ENCODE results near the gene GPR173. TPM values are rescaled to one million over a fixed set of nuclear protein-coding genes. Genes with fewer than 3 reads are reported as not detected.
A peak's percentile ranks its signal among the peaks of the same experiment; 100 is the strongest.

GPR173 gene
- total RNA-seq, 3 donors from 2014 or later, result 0.38 to 2.2 (median 1.3) TPM

GRCh38 chrX:53071604-53072417 lies 23.2 kb downstream of the GPR173 start:
- H3K36me3 ChIP-seq (ENCODE audit: low read depth), result no peaks in the 10 kb centered on the region
- DNase-seq, result peak; percentile 54 to 80 (median 76)
- no peaks in the 10 kb centered on the region for H3K4me1 ChIP-seq (ENCODE audit: low read depth)
- intact Hi-C loops (cut with DNase I, micrococcal nuclease), result no loop called here
- H3K9me3 ChIP-seq, result no peaks in the 10 kb centered on the region
- ATAC-seq, result peak; percentile 95
- TF ChIP-seq CTCF (IDR thresholded peaks at IDR 0.05), result no peak
- no peak overlapping the region for H3K4me3 ChIP-seq

GRCh38 chrX:53072418-53073114 lies 24.0 kb downstream of the GPR173 start:
- no peaks in the 10 kb centered on the region for H3K36me3 ChIP-seq (ENCODE audit: low read depth)
- intact Hi-C loops (cut with DNase I, micrococcal nuclease), result no loop called here
- TF ChIP-seq CTCF (IDR thresholded peaks at IDR 0.05), result no peak
- no peaks in the 10 kb centered on the region for H3K4me1 ChIP-seq (ENCODE audit: low read depth)
- ATAC-seq (peak; percentile 6), DNase-seq (no peak)
- H3K4me3 ChIP-seq, result no peak overlapping the region
- no peaks in the 10 kb centered on the region for H3K9me3 ChIP-seq

GRCh38 chrX:53073115-53073586 lies 24.6 kb downstream of the GPR173 start:
- no peaks in the 10 kb centered on the region for H3K9me3 ChIP-seq
- intact Hi-C loops (cut with DNase I, micrococcal nuclease), result no loop called here
- ATAC-seq (no peak), DNase-seq (no peak)
- no peaks in the 10 kb centered on the region for H3K4me1 ChIP-seq (ENCODE audit: low read depth)
- no peak for TF ChIP-seq CTCF (IDR thresholded peaks at IDR 0.05)
- no peaks in the 10 kb centered on the region for H3K36me3 ChIP-seq (ENCODE audit: low read depth)
- H3K4me3 ChIP-seq, result no peak overlapping the region

- DNase-seq, result no peak
- intact Hi-C loops (cut with DNase I, micrococcal nuclease), result no loop called here
- no peaks in the 10 kb centered on the region for H3K4me1 ChIP-seq (ENCODE audit: low read depth)
- no peak for TF ChIP-seq CTCF (IDR thresholded peaks at IDR 0.05)
- ATAC-seq, result no peak
- H3K9me3 ChIP-seq, result no peaks in the 10 kb centered on the region
- H3K4me3 ChIP-seq, result no peak overlapping the region
- no peaks in the 10 kb centered on the region for H3K36me3 ChIP-seq (ENCODE audit: low read depth)
These were observed 26.4 kb downstream of the GPR173 start for GRCh38 chrX:53075011-53075410.

GRCh38 chrX:53076671-53077070 lies 28.1 kb downstream of the GPR173 start:
- TF ChIP-seq CTCF (IDR thresholded peaks at IDR 0.05), result no peak
- H3K4me3 ChIP-seq, result no peak overlapping the region
- DNase-seq (no peak), ATAC-seq (no peak)
- intact Hi-C loops (cut with DNase I, micrococcal nuclease), result no loop called here
- H3K4me1 ChIP-seq (ENCODE audit: low read depth), result no peaks in the 10 kb centered on the region
- H3K9me3 ChIP-seq, result no peaks in the 10 kb centered on the region
- no peaks in the 10 kb centered on the region for H3K36me3 ChIP-seq (ENCODE audit: low read depth)
